Spleen (tissue), 11 donors: ENCODE measurements around the gene GPHB5. TPM values are rescaled to one million over a fixed set of nuclear protein-coding genes. Genes with fewer than 3 reads are reported as not detected.

Source experiments
- DNase-seq: peaks from one replicate; pipeline ENCODE4 v3.0.0-alpha.2; 2020
- H3K27ac ChIP-seq, 8 donors: fragments of 200-600 bp; sonication (generic) in 7 of 8; 1 replicate in 4 of 8; 2 replicates in 4 of 8; pipeline versions ENCODE4 v1.5.0 to v1.8.0; 2016 to 2021; ENCODE audit warnings: inconsistent platforms in 4 of 8, mild to moderate bottlenecking in 4 of 8, moderate library complexity in 1 of 8
- H3K27me3 ChIP-seq, 7 donors: fragments of 200-600 bp; sonication (generic) in 6 of 7; replicated peaks in 1 of 7; 1 replicate in 4 of 7; 2 replicates in 3 of 7; pipeline versions ENCODE4 v1.5.0 to v1.8.0; 2016 to 2021; ENCODE audit warnings: inconsistent platforms in 3 of 7, mild to moderate bottlenecking in 1 of 7
- H3K36me3 ChIP-seq, 6 donors: fragments of 200-600 bp; sonication (generic) in 5 of 6; 1 replicate in 4 of 6; 2 replicates in 2 of 6; pipeline versions ENCODE4 v1.5.0 to v1.8.0; 2016 to 2021; ENCODE audit warnings: inconsistent platforms in 2 of 6
- H3K4me1 ChIP-seq, 6 donors: fragments of 200-600 bp; sonication (generic) in 5 of 6; 1 replicate in 3 of 6; 2 replicates in 3 of 6; pipeline versions ENCODE4 v1.5.0 to v1.8.0; 2016 to 2021; ENCODE audit warnings: inconsistent platforms in 3 of 6
- H3K4me3 ChIP-seq, 8 donors: fragments of 200-600 bp; sonication (generic) in 7 of 8; 1 replicate in 4 of 8; 2 replicates in 4 of 8; pipeline versions ENCODE4 v1.5.0 to v1.8.0; 2016 to 2021; ENCODE audit warnings: inconsistent platforms in 4 of 8, mild to moderate bottlenecking in 4 of 8, moderate library complexity in 2 of 8
- H3K9me3 ChIP-seq, 8 donors: fragments of 200-600 bp; sonication (generic) in 7 of 8; 1 replicate in 4 of 8; 2 replicates in 4 of 8; pipeline versions ENCODE4 v1.5.0 to v1.8.0; 2016 to 2021; ENCODE audit warnings: inconsistent platforms in 4 of 8
- POLR2A ChIP-seq, 3 donors: fragments of 450-650 bp; IDR thresholded peaks; one replicate each; pipeline ENCODE4 v1.5.1; 2017; ENCODE audit warnings: antibody characterized with exemption in 3 of 3, mild to moderate bottlenecking in 1 of 3
- POLR2AphosphoS5 ChIP-seq, 3 donors: sonication (generic); formaldehyde crosslinking; IDR thresholded peaks; one replicate each; pipeline ENCODE4 v1.5.1; 2017; ENCODE audit warnings: antibody characterized with exemption in 3 of 3
- WGBS, 5 donors: extraction: QIAGEN DNeasy Blood & Tissue Kit in 3 of 5; methylation state at CpG; one replicate each; pipeline versions ENCODE4 v1.1.5 to v1.1.7; 2013 to 2018; 5-methylcytosine and 5-hydroxymethylcytosine counted together
- intact Hi-C: fragments of 100-400 bp; cut with DNase I; formaldehyde crosslinking; loops from one replicate; pipeline ENCODE4 v1.15.0; 2023; ENCODE audit warnings: low total_unique reads
- polyA plus RNA-seq, 3 donors: library from polyadenylated mRNA; stranded (reverse); fragments of 200-250 nt; gene quantifications; one replicate each; pipeline ENCODE4 v1.2.1, GENCODE V29; 2013
- total RNA-seq, 7 donors: library from RNA; depleted of rRNA in 3 of 7; stranded (reverse); fragments of >200 nt in 3 of 7; fragmentation: NEBNext Ultra II Directional in 4 of 7; extraction: Animal tissue kit (Norgen Biotek cat#: 25700) in 4 of 7; gene quantifications; one replicate each; pipeline versions ENCODE4 v1.1.0 to v1.2.1, GENCODE V29; 2016 to 2021
- TF ChIP-seq, protein P1 (sequence below), 11 experiments: fragments of 200-600 bp in 7 of 11; fragments of 450-650 bp in 4 of 11; sonication (generic) in 4 of 11; IDR thresholded peaks in 8 of 11; conservative IDR thresholded peaks in 3 of 11; 1 replicate in 7 of 11; 2 replicates in 4 of 11; pipeline versions ENCODE4 v1.4.0 to v1.8.0; 2016 to 2021; ENCODE audit warnings: antibody characterized with exemption in 11 of 11, inconsistent platforms in 4 of 11, mild to moderate bottlenecking in 1 of 11
- donor health status: healthy with polysubstance abuse.
- donor health status: DM: no; HTN: no; CAD: no; lungs with moderate emphysema.
- donor health status: DM: no; HTN: no; CAD: no.
- donor health status: Bipolar disorder and iron deficiency.
- donor health status: healthy.
- donor health status: DM: no; HTN: no; CAD: no.
- donor health status: DM: yes; HTN: yes; CAD: no.

GPHB5 gene
- total and polyA plus RNA-seq, 10 donors = not detected

DNA sequence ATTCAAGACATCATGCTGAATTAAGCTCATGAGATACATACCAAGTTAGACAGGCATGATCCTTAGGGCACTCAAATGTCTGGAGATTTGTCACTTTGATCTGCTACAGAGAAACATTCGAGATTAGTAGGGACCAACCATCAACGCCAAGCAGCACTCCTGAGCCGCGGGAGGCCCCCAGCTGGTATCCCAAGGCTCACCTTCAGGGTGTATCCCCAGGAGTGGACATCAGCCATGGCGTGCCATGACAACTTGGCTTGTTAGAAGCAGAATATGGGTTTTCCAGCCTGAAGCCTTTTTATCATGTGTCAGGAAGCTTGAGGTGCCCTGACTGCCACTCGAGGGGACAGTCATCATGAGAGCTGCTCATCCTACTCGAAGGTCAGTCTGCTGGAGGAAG lies 39.1 kb upstream of the GPHB5 start:
- TF ChIP-seq POLR2A (IDR thresholded peaks at IDR 0.05) (no peak), POLR2AphosphoS5 (IDR thresholded peaks at IDR 0.05) (no peak)
- TF ChIP-seq, protein P1, sequence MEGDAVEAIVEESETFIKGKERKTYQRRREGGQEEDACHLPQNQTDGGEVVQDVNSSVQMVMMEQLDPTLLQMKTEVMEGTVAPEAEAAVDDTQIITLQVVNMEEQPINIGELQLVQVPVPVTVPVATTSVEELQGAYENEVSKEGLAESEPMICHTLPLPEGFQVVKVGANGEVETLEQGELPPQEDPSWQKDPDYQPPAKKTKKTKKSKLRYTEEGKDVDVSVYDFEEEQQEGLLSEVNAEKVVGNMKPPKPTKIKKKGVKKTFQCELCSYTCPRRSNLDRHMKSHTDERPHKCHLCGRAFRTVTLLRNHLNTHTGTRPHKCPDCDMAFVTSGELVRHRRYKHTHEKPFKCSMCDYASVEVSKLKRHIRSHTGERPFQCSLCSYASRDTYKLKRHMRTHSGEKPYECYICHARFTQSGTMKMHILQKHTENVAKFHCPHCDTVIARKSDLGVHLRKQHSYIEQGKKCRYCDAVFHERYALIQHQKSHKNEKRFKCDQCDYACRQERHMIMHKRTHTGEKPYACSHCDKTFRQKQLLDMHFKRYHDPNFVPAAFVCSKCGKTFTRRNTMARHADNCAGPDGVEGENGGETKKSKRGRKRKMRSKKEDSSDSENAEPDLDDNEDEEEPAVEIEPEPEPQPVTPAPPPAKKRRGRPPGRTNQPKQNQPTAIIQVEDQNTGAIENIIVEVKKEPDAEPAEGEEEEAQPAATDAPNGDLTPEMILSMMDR (IDR thresholded peaks at IDR 0.05 in 8 of 11, conservative IDR thresholded peaks at IDR 0.05 in 3 of 11) = no peak
- intact Hi-C loops = no loop called here
- H3K27ac ChIP-seq = no peak overlapping the region
- no peak for DNase-seq
- H3K36me3 ChIP-seq = no peaks in the 10 kb centered on the region
- H3K4me1 ChIP-seq = no peaks in the 10 kb centered on the region
- no peak overlapping the region for H3K4me3 ChIP-seq
- 71 to 92% (median 88%) methylated on average over 6 to 7 of the region's 7 CpGs for WGBS, 5 donors
- H3K27me3 ChIP-seq = no peaks in the 10 kb centered on the region
- H3K9me3 ChIP-seq = no peaks in the 10 kb centered on the region

DNA sequence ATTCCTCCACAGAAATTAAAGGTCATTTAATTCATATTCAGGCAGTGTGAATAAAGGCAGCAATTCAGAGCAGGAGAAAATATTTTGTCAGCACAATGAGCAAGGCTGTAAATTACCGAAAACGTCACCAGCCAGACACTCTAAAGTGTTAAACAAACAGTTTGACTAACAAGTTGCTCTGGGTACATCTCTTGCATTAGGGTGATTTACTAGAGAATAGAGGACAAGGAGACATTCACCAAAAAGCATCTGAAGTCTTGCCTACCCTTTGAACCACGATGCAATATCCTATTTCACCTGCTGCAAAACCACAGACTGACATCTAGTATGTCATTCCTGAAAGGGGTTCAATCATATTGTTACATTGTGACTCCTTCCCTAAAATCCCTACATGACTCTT lies 27.1 kb upstream of the GPHB5 start:
- no peak for DNase-seq
- intact Hi-C loops = no loop called here
- no peak overlapping the region for H3K27ac ChIP-seq
- no peaks in the 10 kb centered on the region for H3K4me1 ChIP-seq
- H3K36me3 ChIP-seq = no peaks in the 10 kb centered on the region
- H3K4me3 ChIP-seq = no peak overlapping the region
- no peaks in the 10 kb centered on the region for H3K9me3 ChIP-seq
- WGBS, 5 donors = 58 to 76% (median 72%) methylated on average over 3 of the region's 3 CpGs
- TF ChIP-seq, protein P1 (IDR thresholded peaks at IDR 0.05 in 8 of 11, conservative IDR thresholded peaks at IDR 0.05 in 3 of 11) = no peak
- no peak for TF ChIP-seq POLR2A (IDR thresholded peaks at IDR 0.05)
- TF ChIP-seq POLR2AphosphoS5 (IDR thresholded peaks at IDR 0.05) = no peak
- H3K27me3 ChIP-seq = peaks cover 0 to 6% (median 0%) of the 10 kb centered on the region in 7 donors

DNA sequence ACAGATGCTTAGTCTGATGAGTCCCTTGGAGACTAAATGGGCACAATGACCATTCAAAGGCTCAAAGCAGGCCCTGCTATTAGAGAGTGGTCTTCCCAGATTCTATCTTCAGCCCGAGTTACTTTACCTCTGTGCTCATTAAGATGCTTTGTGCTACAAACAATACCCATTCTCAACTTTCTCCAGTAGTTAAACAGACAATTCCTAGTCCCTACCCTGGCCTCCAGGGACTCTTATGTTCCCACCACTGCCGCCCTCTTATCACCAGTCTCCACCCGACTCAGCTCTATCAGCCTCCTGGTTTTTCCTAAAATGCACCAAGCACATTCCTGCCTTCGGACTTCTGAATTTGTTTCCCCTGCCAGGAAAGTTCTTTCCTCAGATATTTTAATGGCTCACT lies 25.6 kb upstream of the GPHB5 start:
- Histone ChIP-seq H3K4me1 (no peaks in the 10 kb centered on the region), H3K36me3 (no peaks in the 10 kb centered on the region), H3K4me3 (no peak overlapping the region), H3K27ac (no peak overlapping the region), H3K27me3 (peaks cover 0 to 6% (median 0%) of the 10 kb centered on the region in 7 donors), H3K9me3 (peaks cover 0 to 1% (median 0%) of the 10 kb centered on the region in 8 donors)
- intact Hi-C loops = no loop called here
- TF ChIP-seq, protein P1 (IDR thresholded peaks at IDR 0.05 in 8 of 11, conservative IDR thresholded peaks at IDR 0.05 in 3 of 11) = no peak
- no peak for TF ChIP-seq POLR2AphosphoS5 (IDR thresholded peaks at IDR 0.05)
- no peak for TF ChIP-seq POLR2A (IDR thresholded peaks at IDR 0.05)
- DNase-seq = no peak
- WGBS, 5 donors = 76 to 87% (median 83%) methylated on average over 4 of the region's 4 CpGs

DNA sequence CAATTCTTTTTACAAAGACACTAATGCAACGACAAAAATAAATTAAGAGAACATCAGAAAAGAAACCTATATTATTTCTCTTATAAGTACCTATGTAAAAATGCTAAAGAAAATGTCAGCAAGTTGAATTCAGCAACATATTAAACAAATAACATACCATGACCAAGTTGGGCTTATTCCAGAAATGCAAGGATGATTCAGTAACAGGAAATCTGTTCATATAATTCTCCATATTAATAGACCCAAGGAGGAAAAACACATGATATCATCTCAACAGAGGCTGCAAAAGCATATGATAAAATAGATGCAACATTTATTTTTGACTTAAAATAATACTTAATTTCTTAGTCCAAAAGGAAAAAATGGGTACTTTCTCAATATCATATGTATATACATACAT lies 25.1 kb upstream of the GPHB5 start:
- intact Hi-C loops = no loop called here
- no peak for DNase-seq
- peaks cover 0 to 5% (median 0%) of the 10 kb centered on the region in 8 donors for H3K9me3 ChIP-seq
- no peak for TF ChIP-seq POLR2A (IDR thresholded peaks at IDR 0.05)
- TF ChIP-seq, protein P1 (IDR thresholded peaks at IDR 0.05 in 8 of 11, conservative IDR thresholded peaks at IDR 0.05 in 3 of 11) = no peak
- TF ChIP-seq POLR2AphosphoS5 (IDR thresholded peaks at IDR 0.05) = no peak
- H3K27me3 ChIP-seq = peaks cover 0 to 6% (median 0%) of the 10 kb centered on the region in 7 donors
- 83 to 93% (median 89%) methylated on average over 1 of the region's 1 CpG for WGBS, 5 donors
- H3K4me3 ChIP-seq = no peak overlapping the region
- H3K36me3 ChIP-seq = no peaks in the 10 kb centered on the region
- no peaks in the 10 kb centered on the region for H3K4me1 ChIP-seq
- H3K27ac ChIP-seq = no peak overlapping the region
